GM21390 (cell line): ENCODE results near the gene RTRAF.

ENCODE experiments used
- ATAC-seq: cut with Tn5 transposase; IDR thresholded peaks from one replicate; pipeline ENCODE4 v1.9.1; 2021; ENCODE audit not compliant: unreplicated experiment

Gene RTRAF

GRCh38 chr14:51989293-51990234, at the start of gene RTRAF:
Gene RTRAF (plus strand): TSS chr14:51989546. CDS start chr14:51989640, 94 bp downstream.
- ATAC-seq: peak; percentile 92

GRCh38 chr14:51939755-51940301, 49.5 kb upstream of the RTRAF start:
- peak; percentile 57 for ATAC-seq

DNA sequence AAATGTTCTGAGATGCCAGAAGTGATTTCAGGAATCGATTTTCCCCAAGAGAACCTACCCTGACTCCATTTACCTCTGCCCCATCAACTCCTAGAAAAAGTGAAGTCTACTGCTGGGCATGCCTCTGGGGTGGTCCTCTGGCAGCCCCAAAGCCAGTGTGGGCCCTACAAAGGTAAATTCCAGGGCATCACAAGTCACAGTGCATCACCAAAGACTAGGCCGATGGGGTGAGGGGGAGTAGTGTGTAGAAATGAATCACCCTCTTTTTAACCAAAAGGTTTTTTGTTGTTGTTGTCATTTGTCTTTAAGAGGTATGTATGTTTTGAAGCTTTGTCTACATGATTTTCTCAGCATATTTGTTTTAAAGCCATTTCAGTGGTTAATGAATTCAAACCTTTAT, 46.4 kb upstream of the RTRAF start:
- no peak for ATAC-seq

GRCh38 chr14:51950007-51950406, 39.3 kb upstream of the RTRAF start:
- no peak for ATAC-seq

- ATAC-seq: no peak
Measured at GRCh38 chr14:51951656-51952055, 37.7 kb upstream of the RTRAF start.

- no peak for ATAC-seq
Measured at GRCh38 chr14:51954031-51954430, 35.3 kb upstream of the RTRAF start.

- no peak for ATAC-seq
Measured at GRCh38 chr14:51954657-51955056, 34.7 kb upstream of the RTRAF start.

DNA sequence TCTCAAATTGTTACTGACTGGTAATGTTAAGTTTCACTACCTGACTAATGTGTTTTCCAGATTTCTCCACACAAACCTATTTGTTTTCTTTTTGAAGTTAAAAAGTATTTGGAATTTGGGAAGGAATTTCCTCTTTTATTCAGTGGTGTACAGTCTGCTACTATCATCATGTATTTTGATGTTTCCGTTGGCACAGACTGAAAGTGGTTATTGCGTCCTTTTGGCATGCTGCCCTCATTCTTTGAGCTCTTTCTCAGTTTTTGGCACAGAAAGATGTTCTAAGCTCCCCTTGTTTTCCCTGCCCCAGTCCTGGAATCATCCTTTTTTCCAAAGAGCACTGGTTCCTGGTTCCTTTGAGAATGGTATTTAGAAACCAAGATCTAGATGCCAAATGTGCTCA, 31.4 kb upstream of the RTRAF start:
- no peak for ATAC-seq

GRCh38 chr14:51959928-51960327, 29.4 kb upstream of the RTRAF start:
- ATAC-seq: no peak

- ATAC-seq: no peak
Measured at GRCh38 chr14:51960866-51961265, 28.5 kb upstream of the RTRAF start.

DNA sequence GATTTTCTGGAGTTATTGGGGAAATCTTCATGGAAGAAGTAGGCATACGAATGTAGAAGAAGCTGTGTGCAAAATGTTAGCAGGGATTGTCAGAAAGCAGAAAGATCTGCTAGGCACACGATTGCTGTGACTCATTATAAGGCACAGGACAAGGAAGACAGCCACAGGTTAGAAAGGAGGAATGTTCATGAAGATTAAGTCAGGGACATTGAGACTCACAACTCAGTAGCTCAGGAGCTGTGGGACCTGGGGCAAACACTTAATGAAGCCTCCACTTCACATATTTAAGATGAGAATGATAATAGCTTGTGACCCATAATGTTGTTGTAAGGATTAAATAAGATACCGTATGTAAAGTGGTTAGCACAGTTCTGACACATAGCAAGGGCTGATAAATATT, 26.6 kb upstream of the RTRAF start:
- no peak for ATAC-seq

DNA sequence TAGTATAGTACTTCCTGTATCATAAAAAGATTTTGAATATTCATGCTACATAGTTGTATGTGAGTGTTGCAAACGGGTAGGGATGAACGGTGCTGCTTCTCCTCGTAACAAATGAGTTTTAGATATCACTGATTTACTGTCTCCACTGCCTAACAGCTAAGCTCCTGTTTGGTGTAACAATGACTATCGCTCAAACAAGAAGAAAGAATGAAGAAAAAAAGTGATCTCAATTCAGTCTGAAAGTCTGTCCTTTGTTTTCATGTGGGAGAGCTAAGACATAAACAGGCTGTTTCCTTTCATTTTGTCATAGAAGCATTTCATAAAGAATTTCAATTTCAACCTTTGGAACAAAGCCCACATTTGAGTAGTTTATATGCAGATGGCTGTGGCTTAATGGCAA, 26.1 kb upstream of the RTRAF start:
- no peak for ATAC-seq

DNA sequence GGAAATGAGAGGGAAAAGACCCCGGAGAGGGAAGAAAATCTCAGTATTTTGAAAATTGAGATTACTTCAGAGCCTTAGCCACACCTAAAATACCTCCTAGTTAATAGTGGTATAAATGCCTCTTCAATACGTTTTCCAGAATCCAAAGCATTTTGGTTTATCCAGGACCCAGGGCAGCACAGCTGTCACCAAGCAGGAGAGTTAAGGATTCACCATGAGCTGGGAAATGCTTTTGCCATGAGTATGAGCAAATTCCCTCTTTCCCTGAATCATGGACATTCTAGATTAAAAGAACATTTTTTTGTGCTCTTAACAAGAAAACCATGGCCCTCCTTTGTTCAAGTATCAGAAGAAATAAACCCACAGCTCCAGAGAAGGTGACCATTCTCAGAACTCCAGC, 21.8 kb upstream of the RTRAF start:
- no peak for ATAC-seq

- no peak for ATAC-seq
Measured at GRCh38 chr14:51969852-51970540, 19.4 kb upstream of the RTRAF start.

DNA sequence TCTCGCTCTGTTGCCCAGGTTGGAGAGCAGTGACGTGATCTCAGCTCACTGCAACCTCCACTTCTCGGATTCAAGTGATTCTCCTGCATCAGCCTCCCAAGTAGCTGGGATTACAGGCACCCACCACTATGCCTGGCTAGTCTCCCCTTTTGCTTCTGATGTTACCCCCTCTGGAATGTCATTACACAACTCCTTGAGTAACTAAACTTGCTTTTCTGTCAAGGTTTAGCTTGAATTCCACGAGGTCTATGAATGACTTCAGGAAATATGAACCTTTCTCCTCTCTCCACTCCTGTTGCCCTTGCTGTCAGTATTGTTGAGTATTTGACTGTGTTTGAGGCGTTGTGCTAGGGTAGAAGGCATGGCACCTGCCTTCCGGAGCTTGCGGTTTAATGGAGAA, 16.8 kb upstream of the RTRAF start:
- ATAC-seq: no peak

DNA sequence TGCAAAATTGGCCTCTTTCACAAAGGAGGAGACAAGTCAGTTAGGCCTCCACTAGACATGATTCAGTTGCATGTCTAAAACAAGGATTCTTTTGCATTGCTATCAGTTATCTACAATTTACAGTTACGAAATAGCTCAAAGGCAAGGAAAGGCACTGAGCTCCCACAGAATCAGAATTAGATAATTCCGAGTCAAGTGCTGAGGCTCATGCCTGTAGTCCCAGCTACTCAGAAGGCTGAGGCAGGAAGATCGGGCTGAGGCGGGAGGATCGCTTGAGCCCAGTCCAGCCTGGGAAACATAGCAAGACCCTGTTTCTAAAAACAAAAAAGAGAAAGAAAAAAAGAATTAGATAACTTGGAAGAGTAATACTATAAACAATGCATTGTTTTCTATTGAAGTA, 12.3 kb upstream of the RTRAF start:
- no peak for ATAC-seq

GRCh38 chr14:51978681-51979085, 10.7 kb upstream of the RTRAF start:
- ATAC-seq: no peak

DNA sequence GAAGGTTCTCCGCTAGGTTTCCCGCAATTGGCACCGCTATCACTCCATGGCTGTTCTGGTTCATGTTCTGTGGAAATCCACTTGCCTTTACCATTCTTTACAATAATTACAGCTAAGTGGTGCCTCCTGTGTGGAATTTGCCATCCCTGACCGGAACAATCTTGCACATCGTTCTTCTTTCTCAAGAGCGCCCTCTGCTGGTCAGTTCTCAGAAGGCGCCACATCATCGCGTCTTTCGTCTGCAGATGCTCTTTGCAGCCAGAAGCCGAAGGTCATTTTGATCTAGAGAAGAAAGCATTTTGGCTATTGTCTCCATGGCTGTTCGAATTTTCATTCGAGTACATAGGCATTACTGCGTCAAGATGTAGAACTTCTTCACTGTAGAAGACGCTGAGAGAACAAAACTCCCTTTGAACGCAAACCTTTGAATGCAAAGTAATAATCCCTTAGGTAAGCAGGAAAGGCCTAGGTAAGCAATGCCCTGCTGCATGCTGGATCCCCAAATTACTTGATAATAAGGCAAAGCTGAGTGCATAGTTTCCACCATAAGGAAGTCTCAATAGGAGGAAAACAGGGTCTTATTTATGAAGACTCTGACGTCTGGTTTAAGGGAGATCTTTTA, 10.1 kb upstream of the RTRAF start:
- no peak for ATAC-seq

DNA sequence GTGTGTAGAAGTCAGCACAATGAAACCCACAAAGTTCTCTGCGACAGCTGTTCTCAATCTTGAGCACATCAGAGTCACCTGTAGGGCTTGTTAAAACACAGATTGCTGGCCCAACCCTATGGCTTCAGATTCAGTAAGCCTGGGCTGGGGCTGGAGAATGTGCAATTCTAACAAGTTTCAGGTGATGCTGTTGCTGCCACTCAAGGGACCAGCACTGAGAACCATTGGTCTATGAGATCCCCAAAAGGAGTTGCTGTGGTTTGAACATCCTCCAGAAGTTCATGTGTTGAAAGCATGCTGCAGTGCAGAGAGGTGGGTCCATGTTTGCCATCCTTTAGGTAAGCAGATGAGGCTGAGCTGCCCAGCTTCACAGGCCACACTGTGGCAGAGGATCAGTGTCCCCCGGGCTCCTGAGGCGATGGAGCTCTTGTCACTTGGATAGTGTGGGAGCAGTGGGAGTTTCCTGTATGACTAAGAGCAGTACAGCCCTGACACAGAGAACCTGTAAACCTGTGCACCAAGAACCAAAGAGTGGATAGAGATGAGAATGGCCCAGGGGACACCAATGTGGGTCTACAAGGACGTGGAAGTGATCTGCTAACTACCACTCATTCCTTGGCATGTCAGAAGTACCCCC, 8.0 kb upstream of the RTRAF start:
- peak; percentile 73 for ATAC-seq

DNA sequence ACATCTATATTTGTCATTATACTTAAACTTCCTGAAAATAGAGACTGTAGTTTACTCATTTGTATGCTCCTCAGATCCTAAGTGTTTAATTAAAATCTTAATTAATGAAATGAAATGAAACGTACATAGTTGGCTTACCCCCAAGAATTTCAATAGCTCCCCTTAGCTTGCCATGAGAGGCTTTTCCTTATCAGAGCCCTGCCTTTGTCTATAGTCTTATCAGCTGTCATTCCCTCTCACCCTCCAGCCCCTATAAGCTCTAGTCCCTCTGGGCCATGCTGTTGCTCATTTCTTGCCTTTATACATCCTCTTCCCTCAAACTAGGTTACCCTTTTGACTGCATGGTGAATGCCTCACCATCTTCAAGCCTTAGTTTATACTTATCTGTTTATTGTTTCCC, 1.1 kb upstream of the RTRAF start:
- ATAC-seq: no peak

- ATAC-seq: no peak
Measured at GRCh38 chr14:51990488-51990887, 1.1 kb downstream of the RTRAF start.
